Left lung (tissue), 10 donors: Measurements from ENCODE around the gene MST1R. TPM values are rescaled to one million over a fixed set of nuclear protein-coding genes. Genes with fewer than 3 reads are reported as not detected.
A peak's percentile ranks its signal among the peaks of the same experiment; 100 is the strongest.

Source experiments
- ATAC-seq: fragments of 200-7000 bp; cut with Tn5 transposase; one replicate; pipeline ENCODE4 v1.9.1; 2020; ENCODE audit warnings: moderate library complexity
- DNase-seq, 4 donors: peaks; one replicate each; pipeline ENCODE4 v3.0.0-alpha.2; 2013 to 2020
- H3K27ac ChIP-seq, 2 donors: fragments of 200-600 bp; sonication (generic) in 1 of 2; one replicate each; pipeline versions ENCODE4 v1.5.0 to v1.8.0; 2020 to 2021
- H3K27me3 ChIP-seq, 2 donors: fragments of 200-600 bp; sonication (generic) in 1 of 2; one replicate each; pipeline versions ENCODE4 v1.5.0 to v1.8.0; 2020 to 2021
- H3K36me3 ChIP-seq, 2 donors: fragments of 200-600 bp; sonication (generic) in 1 of 2; one replicate each; pipeline versions ENCODE4 v1.5.0 to v1.8.0; 2020 to 2021
- H3K4me1 ChIP-seq, 2 donors: fragments of 200-600 bp; one replicate each; pipeline ENCODE4 v1.8.0; 2021
- H3K4me3 ChIP-seq, 2 donors: fragments of 200-600 bp; sonication (generic) in 1 of 2; one replicate each; pipeline versions ENCODE4 v1.5.0 to v1.8.0; 2020 to 2021; ENCODE audit warnings: mild to moderate bottlenecking in 1 of 2
- H3K9me3 ChIP-seq, 2 donors: fragments of 200-600 bp; sonication (generic) in 1 of 2; one replicate each; pipeline versions ENCODE4 v1.5.0 to v1.8.0; 2020 to 2021
- intact Hi-C, 2 donors: fragments of 100-400 bp; cut with DNase I; formaldehyde crosslinking; loops; one replicate each; pipeline versions ENCODE4 v1.11.2 to v1.14.2; 2022
- polyA plus RNA-seq, 6 donors: library from polyadenylated mRNA; unstranded; fragments of 120-200 nt; gene quantifications; one replicate each; pipeline ENCODE4 v1.2.1, GENCODE V29; 2013; ENCODE audit not compliant: insufficient read length in 6 of 6
- total RNA-seq, 2 donors: library from RNA; stranded (reverse); fragmentation: NEBNext Ultra II Directional; extraction: Animal tissue kit (Norgen Biotek cat#: 25700); gene quantifications; one replicate each; pipeline ENCODE4 v1.2.1, GENCODE V29; 2021
- TF ChIP-seq, protein P1 (sequence below), 2 donors: fragments of 200-600 bp; sonication (generic) in 1 of 2; IDR thresholded peaks; one replicate each; pipeline versions ENCODE4 v1.5.0 to v1.8.0; 2021; ENCODE audit warnings: antibody characterized with exemption in 2 of 2
- donor health status: DM: no; HTN: yes; CAD: no.
- donor health status: DM: no; HTN: no; CAD: no.

The MST1R gene
- total and polyA plus RNA-seq, 8 donors: 6.0 to 54.7 (median 9.1) TPM

GRCh38 chr3:49845694-49846093, 58.0 kb downstream of the MST1R start:
- H3K36me3 ChIP-seq: peaks cover 0 to 8% of the 10 kb centered on the region in 2 donors
- no peaks in the 10 kb centered on the region for H3K9me3 ChIP-seq
- DNase-seq: no peak
- no peaks in the 10 kb centered on the region for H3K27me3 ChIP-seq
- intact Hi-C loops: no loop called here
- no peak for ATAC-seq
- no peak overlapping the region for H3K4me3 ChIP-seq
- TF ChIP-seq, protein P1, sequence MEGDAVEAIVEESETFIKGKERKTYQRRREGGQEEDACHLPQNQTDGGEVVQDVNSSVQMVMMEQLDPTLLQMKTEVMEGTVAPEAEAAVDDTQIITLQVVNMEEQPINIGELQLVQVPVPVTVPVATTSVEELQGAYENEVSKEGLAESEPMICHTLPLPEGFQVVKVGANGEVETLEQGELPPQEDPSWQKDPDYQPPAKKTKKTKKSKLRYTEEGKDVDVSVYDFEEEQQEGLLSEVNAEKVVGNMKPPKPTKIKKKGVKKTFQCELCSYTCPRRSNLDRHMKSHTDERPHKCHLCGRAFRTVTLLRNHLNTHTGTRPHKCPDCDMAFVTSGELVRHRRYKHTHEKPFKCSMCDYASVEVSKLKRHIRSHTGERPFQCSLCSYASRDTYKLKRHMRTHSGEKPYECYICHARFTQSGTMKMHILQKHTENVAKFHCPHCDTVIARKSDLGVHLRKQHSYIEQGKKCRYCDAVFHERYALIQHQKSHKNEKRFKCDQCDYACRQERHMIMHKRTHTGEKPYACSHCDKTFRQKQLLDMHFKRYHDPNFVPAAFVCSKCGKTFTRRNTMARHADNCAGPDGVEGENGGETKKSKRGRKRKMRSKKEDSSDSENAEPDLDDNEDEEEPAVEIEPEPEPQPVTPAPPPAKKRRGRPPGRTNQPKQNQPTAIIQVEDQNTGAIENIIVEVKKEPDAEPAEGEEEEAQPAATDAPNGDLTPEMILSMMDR (IDR thresholded peaks at IDR 0.05): no peak
- H3K27ac ChIP-seq: no peak overlapping the region
- H3K4me1 ChIP-seq: no peaks in the 10 kb centered on the region

GRCh38 chr3:49844464-49845183, 59.0 kb downstream of the MST1R start:
- no peaks in the 10 kb centered on the region for H3K9me3 ChIP-seq
- H3K27ac ChIP-seq: no peak overlapping the region
- ATAC-seq: no peak
- peaks cover 0 to 8% of the 10 kb centered on the region in 2 donors for H3K36me3 ChIP-seq
- no peaks in the 10 kb centered on the region for H3K4me1 ChIP-seq
- intact Hi-C loops: no loop called here
- no peaks in the 10 kb centered on the region for H3K27me3 ChIP-seq
- no peak for DNase-seq
- H3K4me3 ChIP-seq: no peak overlapping the region
- TF ChIP-seq, protein P1 (IDR thresholded peaks at IDR 0.05): no peak

DNA sequence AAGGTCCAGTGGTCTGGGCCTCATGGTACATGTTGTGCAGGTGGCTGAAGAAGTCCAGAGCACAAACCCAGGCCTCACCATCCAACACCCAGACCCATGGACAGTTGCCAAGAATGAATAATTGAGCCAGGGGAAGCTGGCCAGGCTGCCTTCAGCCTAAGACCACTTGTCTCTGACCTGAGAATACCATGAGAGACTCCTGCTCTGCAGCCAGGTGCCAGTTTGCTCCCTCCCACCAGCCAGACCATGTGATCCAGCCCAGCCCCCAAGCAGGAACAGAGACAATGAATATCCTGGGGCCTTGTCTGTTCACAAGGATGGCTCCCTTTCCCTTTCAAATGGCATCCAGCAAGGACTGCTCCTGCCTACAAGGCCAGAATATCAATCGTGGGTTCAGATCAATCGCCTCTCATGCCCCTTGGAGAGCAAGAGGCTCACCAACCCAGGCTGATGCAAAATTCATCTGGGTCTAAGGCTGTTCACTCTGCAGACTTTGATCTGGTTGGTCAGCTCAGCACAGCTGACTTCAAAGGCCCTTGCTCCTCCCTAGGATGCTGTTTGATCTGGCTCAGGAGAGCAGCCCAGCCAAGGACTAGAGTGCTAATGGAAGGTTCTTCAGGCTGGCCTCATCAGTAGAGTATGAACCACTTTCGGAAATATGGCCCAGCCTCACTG, 60.7 kb downstream of the MST1R start:
- H3K27ac ChIP-seq: no peak overlapping the region
- ATAC-seq (no peak), DNase-seq (no peak)
- TF ChIP-seq, protein P1 (IDR thresholded peaks at IDR 0.05): no peak
- peaks cover 0 to 8% of the 10 kb centered on the region in 2 donors for H3K36me3 ChIP-seq
- intact Hi-C loops: no loop called here
- no peaks in the 10 kb centered on the region for H3K27me3 ChIP-seq
- H3K9me3 ChIP-seq: no peaks in the 10 kb centered on the region
- no peak overlapping the region for H3K4me3 ChIP-seq
- peaks cover 0 to 2% of the 10 kb centered on the region in 2 donors for H3K4me1 ChIP-seq

- Histone ChIP-seq H3K27me3 (no peaks in the 10 kb centered on the region), H3K4me1 (peaks cover 0 to 2% of the 10 kb centered on the region in 2 donors), H3K9me3 (no peaks in the 10 kb centered on the region), H3K4me3 (no peak overlapping the region), H3K27ac (no peak overlapping the region), H3K36me3 (peaks cover 0 to 8% of the 10 kb centered on the region in 2 donors)
- intact Hi-C loops: no loop called here
- DNase-seq (no peak), ATAC-seq (no peak)
- TF ChIP-seq, protein P1 (IDR thresholded peaks at IDR 0.05): no peak
Measured at GRCh38 chr3:49841806-49842205, 61.9 kb downstream of the MST1R start.

DNA sequence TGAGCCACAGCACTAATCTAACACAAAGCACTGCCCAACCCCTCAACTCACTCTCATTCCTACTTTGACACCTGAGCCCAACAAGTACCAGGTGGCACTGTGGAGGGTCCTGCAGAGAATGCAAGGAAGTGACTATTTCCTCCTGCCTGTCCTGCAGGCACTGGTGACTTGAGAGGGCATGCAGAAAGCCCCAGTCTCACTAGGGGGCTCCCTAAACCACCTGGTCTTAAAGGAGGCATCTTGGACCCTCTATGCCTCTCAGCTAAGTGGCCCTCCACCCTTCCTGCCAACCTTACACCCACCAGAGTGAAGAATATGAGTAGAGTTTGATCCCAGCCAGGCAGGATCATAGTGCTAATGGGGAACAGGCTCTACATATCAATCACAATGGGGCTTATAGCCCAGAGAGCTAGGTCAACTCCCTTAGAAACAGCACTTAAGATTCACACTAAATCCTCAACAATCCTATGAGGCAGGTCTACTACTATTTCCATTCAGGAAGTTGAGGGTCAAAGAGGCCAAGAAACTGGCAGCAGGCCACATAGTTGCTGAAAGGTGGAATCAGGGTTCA, 62.5 kb downstream of the MST1R start:
- intact Hi-C loops: no loop called here

More for the DNA sequence above, 62.5 kb downstream of the MST1R start:
- DNase-seq (no peak), ATAC-seq (no peak)
- Histone ChIP-seq H3K4me3 (no peak overlapping the region), H3K36me3 (peaks cover 0 to 8% of the 10 kb centered on the region in 2 donors), H3K9me3 (no peaks in the 10 kb centered on the region), H3K27me3 (no peaks in the 10 kb centered on the region), H3K4me1 (peaks cover 0 to 2% of the 10 kb centered on the region in 2 donors), H3K27ac (no peak overlapping the region)
- TF ChIP-seq, protein P1 (IDR thresholded peaks at IDR 0.05): peak in 1 of 2 donors; percentile 14
